HL-60/S4 treated with retinoic acid at 250 ng/mL for 4 days and 3 days (cell line): ENCODE data around the gene AGAP3.
"Not testable (repeated sequence)": the region's sequence is repeated elsewhere in the genome, so short reads cannot be mapped to it uniquely, and the experiment has no call there.

Source experiments
- in situ Hi-C: fragments of 300-500 bp; cut with MboI; formaldehyde crosslinking; loops from 2 replicates; pipeline ENCODE4 v1.7.0; 2022; ENCODE audit warnings: low sequenced_read_pairs

Gene AGAP3

GRCh38 chr7:151085691-151086620, at the start of gene AGAP3:
AGAP3 (plus strand) TSS chr7:151086475; CDS start chr7:151086742, 267 bp downstream.
- in situ Hi-C loops: no loop called here

- in situ Hi-C loops: no loop called here
These were observed 47.1 kb upstream of the AGAP3 start for GRCh38 chr7:151038951-151039849.

DNA sequence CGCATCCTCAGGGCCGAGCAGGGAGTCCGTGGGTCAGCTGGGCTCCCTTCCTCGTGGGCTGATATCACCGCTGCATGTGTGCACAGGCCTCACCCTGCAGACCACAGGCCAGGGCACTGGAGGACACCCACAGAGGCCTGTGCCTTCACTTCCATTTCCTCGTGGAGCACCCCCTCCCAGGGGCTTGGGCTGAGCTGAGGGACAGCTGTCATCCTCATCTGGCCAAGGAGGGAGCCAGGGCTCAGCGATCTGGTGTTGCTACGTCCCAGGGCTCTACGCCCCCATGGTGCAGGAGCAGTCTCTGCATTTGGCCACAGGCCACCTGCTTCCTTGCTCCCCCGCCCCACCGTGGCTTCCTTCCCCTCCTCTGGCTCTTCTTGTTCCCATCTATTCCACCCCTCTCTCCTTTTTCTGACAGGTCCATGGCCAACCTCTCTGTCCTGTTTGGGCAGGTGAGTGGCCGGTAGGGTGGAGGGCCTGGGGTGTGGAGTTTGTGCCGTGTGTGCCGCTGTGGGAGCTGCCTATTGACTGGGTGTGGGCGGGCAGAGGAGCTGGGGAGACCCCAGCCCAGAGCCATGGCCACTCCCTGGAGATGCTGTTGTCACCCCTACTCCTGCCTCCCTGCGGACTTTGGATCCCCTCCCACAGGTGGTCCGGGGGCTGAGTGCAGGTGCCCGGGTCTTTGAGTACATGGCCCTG, 46.3 kb upstream of the AGAP3 start:
- in situ Hi-C loops: no loop called here

DNA sequence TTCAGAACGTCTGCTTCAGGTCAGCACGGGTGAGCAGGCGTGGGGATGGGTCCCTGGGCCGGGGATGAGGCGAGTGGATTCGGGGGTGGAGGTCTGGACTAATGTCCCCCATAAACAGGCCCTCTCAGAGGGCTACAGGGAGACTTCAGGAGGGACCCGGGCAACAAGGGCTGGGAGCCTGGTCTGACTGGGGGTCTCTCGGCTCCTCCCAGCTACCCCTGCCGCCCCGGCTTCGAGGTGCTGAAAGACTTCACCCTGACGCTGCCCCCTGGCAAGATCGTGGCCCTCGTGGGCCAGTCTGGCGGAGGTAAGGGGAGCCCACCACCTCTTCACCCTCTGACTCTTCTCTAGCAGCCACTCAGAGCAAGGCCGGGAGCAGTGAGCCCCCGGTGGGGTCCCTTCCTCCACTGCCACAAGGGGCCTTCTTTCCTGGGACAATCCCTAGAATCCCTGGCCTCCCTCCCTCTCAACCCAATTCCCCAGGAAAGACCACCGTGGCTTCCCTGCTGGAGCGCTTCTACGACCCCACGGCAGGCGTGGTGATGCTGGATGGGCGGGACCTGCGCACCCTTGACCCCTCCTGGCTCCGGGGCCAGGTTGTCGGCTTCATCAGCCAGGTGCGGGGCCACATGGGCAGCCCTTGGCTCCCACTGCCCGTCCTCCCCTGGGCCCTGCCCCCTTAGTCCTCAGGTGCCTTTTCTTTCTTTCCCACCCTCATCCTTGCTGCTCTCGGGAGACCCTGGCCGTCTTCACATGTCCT, 45.5 kb upstream of the AGAP3 start:
- in situ Hi-C loops: no loop called here

DNA sequence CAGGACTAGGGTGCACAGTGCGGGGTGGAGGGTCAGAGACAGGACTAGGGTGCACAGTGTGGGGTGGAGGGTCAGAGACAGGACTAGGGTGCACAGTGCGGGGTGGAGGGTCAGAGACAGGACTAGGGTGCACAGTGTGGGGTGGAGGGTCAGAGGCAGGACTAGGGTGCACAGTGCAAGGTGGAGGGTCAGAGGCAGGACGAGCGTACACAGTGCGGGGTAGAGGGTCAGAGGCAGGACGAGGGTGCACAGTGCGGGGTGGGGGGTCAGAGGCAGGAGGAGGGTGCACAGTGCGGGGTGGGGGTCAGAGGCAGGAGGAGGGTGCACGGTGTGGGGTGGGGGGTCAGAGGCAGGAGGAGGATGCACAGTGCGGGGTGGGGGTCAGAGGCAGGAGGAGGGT, 42.8 kb upstream of the AGAP3 start:
- in situ Hi-C loops: not testable (repeated sequence)

GRCh38 chr7:151043959-151044358, 42.3 kb upstream of the AGAP3 start:
- in situ Hi-C loops: no loop called here

GRCh38 chr7:151045262-151045661, 41.0 kb upstream of the AGAP3 start:
- in situ Hi-C loops: no loop called here

- in situ Hi-C loops: no loop called here
These were observed 40.3 kb upstream of the AGAP3 start for GRCh38 chr7:151045967-151046366.

DNA sequence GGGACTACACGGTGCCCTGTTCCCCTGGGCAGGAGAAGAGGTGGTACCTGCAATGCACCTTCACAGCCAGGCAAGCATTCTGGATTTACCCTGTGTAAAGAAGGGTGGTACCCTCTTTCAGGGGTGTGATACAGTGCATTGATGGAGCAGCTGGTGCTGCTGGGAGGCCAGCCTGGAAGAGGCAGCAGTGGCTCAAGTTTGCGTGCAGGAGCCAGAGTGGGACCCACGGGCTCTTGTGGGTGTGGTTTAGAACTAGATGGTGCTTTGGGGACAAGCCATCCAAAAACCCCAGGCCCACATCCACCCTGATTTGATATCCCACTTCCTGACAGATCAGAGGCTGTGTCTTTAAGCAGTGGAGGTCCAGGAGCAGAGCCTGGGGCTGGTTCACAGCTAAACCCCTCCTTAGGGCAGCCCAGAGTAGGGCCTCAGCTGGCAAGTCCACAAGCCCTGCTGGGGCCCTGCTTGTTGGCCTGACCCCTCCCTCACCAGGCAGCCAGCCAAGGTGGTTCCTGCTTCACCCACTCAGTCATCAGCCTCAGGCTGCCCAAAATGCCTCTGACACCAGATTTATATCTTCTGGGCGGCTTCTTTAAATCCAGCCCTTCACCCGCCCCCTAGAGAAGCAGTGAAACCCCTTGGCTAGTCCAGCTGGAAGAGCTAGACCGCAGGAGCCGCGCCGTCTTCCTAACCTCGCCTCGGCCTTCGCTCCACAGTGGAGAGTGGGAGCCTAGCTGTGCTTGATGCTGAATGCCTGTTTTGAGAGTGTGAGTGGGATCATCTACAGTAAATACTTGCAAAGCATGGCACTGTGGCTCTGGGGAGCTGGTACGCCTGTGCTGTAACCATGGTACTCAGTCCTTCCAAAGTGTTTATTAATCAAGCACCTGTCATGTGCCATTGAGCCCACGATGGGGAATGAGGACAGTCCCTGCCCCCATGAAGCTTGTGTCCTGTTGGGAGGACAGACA, 39.4 kb upstream of the AGAP3 start:
- in situ Hi-C loops: no loop called here

DNA sequence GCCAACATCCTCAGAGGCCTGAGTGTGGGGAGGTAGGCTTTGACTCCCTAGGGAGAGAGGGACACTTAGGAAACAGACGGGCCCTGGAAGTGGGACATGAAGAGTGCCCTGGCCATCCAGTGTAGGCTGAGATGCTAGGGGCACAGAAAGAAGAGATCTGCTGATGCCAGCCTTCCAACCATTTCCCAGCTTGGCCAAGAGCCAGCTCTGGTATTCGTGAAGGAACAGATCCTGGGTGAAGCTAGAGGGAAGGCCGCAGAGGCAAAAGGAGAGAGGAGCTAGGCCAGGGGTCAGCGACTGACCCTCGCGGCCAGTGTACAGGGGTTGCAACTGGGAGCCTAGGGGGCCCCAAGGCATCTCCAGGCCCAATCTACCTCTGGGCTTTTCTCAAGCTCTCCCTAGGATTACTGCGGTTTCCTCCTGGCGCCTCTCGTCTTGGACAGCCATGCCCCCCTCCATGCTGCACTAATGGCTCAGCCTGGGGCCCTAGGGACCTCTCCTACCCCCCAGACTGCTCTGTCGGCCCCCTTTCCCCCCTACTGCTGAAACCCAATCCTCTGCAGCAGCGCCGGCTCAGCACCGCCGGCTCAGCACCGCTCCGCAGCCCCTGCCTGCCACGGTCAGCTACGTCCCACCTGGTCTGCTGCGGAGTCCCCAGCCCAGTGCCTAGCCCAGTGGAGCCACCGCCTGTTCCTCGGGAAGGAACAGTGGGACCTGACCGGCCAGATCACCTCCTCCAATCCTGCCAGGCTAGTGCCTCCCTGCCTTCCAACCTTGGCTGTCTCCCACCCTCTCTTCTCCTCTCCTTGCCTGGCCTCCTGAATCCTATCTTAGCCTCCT, 38.1 kb upstream of the AGAP3 start, which contains the start of gene ASIC3:
ASIC3 (plus strand) TSS at position 556 of the 840 bp plus-strand sequence. CDS start 355 bp downstream, outside the sequence.
- in situ Hi-C loops: no loop called here

GRCh38 chr7:151048911-151049463, 37.3 kb upstream of the AGAP3 start:
- in situ Hi-C loops: no loop called here

DNA sequence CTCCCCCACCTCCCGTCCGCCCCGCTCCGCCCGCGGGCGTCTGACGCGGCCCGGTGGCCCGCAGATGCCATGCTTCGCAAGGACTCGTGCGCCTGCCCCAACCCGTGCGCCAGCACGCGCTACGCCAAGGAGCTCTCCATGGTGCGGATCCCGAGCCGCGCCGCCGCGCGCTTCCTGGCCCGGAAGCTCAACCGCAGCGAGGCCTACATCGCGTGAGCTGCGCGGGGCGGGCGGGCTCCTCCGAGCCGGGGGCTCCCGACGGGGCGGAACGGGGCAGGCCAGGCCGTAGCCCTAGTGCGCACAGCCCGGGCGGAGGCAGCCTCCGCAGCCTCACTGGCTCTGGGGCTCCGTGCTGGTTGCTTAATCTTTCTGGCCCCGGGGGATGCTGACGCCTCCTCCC, 35.2 kb upstream of the AGAP3 start:
- in situ Hi-C loops: no loop called here

GRCh38 chr7:151053096-151053495, 33.2 kb upstream of the AGAP3 start:
- in situ Hi-C loops: no loop called here

GRCh38 chr7:151053751-151054150, 32.5 kb upstream of the AGAP3 start:
- in situ Hi-C loops: no loop called here

GRCh38 chr7:151056283-151056665, 30.0 kb upstream of the AGAP3 start:
- in situ Hi-C loops: no loop called here

DNA sequence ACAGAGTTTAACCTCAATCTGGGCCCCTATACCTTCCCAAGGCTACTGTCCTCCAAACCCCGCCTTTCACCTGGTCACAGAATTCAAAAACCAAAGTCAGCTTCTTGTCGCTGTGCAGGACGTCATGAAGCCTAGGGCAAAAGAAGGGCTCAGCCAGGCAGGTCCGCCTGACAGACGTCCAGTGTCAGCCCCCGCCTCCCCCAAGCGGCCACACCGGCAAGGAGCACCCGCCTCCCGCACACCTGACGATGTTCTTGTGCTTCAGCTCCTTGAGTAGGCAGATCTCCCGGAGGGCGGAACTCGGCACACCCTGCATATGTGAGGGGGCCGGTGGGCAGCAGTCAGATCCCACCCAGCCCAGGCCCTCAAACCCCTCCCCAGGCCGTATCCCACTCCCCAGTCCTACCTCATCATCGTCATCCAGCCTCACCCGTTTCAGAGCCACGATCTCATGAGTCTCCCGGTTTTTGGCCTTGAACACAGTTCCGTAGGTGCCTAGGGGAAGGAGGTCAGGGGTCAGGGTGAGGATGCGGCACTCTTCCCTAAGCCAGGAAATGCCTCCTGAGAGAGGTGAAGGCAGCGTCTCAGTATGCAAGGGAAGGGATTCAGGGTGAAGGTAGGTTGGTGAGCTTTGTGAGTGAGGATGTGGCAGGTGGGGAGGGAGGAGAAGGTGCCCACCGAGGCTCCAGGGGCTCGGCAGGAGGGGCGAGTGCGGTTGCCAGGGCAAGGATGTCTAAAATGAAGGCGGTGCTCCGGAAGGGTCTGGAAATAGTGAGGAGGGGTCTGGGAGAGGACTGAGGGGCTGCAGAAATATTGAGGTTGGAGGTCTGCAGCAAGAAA, 29.4 kb upstream of the AGAP3 start:
- in situ Hi-C loops: no loop called here

DNA sequence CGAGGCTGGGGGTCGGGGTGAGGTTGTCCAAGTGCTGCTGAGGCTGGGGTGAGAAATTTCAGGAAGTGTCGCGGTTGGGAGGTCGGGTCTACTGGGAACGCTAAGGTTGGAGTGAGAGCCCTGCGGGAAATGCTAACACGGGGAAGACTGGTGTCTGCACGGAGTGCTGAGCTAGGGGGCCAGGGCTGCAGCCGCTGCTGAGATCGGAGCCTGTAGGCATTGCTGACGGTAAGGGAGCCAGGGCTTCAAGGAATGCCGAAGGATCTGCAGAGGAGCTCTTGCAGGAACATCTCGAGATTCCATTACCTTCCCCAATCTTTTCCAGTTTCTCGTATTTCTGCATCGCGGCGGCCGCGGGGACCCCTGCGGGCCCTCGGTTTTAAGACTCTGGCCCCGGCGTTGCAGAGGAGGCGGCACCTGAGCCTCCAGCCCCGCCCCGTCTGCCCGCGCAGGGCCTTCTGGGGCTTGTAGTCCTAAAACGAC, 28.7 kb upstream of the AGAP3 start, which contains the start of gene CDK5:
CDK5 (minus strand) TSS at position 392 of the 483 bp plus-strand sequence; CDS start at position 343, 49 bp downstream.
- in situ Hi-C loops: no loop called here
